ENCODE results near the gene TNS3.
"Not testable (repeated sequence)": the region's sequence is repeated elsewhere in the genome, so short reads cannot be mapped to it uniquely, and the experiment has no call there.

Gene TNS3

DNA sequence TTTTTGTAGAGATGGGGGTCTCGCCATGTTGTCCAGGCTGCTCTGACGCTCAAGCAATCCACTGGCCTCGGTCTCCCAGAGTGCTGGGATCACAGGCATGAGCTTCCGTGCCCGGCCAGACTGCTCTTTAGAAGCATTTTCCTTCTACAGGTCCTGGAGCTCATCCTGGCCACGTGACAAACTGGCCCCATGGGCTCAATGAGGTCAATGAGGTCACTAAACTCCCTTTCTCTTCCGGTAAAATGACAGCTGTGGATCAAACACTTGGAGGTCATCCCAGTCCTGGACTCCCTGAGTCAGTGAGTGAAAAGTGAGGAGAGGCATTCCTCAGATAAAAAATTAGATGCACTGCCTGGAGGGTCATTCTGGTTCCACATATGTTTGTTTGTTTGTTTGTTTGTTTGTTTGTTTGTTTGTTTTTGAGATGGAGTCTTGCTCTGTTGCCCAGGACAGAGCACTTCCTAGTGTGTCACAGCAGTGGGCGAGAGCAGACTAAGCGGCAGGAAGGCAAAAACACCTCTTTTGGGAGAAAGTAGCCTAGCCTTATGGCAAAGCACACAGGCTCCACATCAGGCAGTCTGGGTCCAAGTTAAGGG, 134.9 kb downstream of the TNS3 start:
- TF ChIP-seq, protein P1, sequence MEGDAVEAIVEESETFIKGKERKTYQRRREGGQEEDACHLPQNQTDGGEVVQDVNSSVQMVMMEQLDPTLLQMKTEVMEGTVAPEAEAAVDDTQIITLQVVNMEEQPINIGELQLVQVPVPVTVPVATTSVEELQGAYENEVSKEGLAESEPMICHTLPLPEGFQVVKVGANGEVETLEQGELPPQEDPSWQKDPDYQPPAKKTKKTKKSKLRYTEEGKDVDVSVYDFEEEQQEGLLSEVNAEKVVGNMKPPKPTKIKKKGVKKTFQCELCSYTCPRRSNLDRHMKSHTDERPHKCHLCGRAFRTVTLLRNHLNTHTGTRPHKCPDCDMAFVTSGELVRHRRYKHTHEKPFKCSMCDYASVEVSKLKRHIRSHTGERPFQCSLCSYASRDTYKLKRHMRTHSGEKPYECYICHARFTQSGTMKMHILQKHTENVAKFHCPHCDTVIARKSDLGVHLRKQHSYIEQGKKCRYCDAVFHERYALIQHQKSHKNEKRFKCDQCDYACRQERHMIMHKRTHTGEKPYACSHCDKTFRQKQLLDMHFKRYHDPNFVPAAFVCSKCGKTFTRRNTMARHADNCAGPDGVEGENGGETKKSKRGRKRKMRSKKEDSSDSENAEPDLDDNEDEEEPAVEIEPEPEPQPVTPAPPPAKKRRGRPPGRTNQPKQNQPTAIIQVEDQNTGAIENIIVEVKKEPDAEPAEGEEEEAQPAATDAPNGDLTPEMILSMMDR (IDR thresholded peaks at IDR 0.05; ENCODE audit: low read depth, low read length): no peak
- no peak overlapping the region for H3K4me3 ChIP-seq (ENCODE audit: low read depth, low read length)
- no peak for DNase-seq (ENCODE audit: low read depth, low spot score)
- in situ Hi-C loops (cut with HindIII; ENCODE audit: low sequenced_read_pairs): no loop called here

DNA sequence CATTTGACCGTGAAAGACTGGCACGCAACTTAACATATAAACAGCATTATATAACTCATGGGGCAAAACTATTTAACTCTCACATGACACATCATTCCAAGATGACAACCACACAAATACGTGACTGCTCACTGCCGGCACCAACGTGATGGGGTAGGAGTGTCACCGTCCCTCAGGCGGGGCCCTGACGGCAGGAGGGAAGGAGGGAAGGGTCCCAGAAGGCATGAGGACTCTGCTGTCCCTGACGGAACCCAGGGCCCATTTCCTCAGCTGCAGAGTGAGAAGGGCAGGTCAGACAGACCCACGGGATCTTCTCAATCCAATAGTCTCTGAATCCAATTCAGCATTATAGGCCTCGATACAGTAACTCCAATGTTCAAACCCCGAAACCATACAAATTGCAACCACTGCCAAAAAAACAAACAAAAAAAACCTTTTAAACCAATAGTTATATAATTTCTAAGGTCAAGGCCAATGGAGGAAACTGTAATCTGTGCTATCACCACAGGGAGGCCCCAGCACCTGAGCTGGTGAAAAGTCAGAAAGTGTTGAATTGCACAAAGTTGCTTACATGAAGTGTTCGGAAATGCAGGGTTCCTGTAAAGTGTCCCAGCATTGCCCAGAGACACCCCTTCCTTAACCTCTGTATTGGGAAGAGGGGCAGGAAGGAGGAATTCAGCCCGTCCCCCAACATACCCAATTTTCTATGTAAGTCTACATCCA, 137.4 kb downstream of the TNS3 start:
- in situ Hi-C loops (cut with HindIII; ENCODE audit: low sequenced_read_pairs): no loop called here

DNA sequence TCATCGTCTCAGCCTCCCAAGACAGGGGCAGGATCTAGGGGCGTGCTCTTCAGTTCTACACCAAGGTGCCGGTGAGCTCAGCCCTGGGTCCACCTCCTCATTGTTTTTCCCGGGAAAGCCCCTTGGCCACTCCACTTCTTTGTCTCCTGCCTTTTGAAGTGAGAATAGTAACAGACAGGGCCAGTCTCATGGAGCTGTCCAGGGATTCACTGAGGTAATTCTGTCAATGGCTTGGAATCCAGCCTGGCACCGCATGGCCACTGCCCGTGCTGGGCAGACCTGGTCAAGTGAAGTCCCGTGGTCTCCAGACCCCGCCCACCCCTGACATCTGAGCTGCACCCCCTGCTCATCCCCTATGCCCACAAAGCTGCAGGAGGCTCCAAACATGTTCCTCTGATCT, 138.9 kb downstream of the TNS3 start:
- in situ Hi-C loops (cut with HindIII; ENCODE audit: low sequenced_read_pairs): no loop called here
- H3K4me3 ChIP-seq (ENCODE audit: low read depth, low read length): no peak overlapping the region
- TF ChIP-seq, protein P1 (IDR thresholded peaks at IDR 0.05; ENCODE audit: low read depth, low read length): no peak
- DNase-seq (ENCODE audit: low read depth, low spot score): no peak

More for the DNA sequence above, 137.4 kb downstream of the TNS3 start:
- TF ChIP-seq, protein P1 (IDR thresholded peaks at IDR 0.05; ENCODE audit: low read depth, low read length): peak; percentile 60
- no peak overlapping the region for H3K4me3 ChIP-seq (ENCODE audit: low read depth, low read length)
- peak; percentile 29 for DNase-seq (ENCODE audit: low read depth, low spot score)

DNA sequence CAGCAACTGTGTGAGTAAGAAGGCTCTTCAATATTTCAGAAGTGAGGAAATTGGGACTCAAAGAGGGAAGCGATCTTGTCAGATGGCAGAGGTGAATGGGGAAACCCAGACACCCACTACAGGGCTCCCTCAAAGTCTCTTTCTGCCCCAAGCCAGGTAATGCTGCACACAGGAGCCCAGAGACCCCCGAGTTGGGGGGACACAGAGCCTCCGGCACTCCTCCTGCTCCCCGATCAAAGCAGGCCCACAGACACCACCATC, 139.4 kb downstream of the TNS3 start:
- TF ChIP-seq, protein P1 (IDR thresholded peaks at IDR 0.05; ENCODE audit: low read depth, low read length): no peak
- in situ Hi-C loops (cut with HindIII; ENCODE audit: low sequenced_read_pairs): no loop called here
- DNase-seq (ENCODE audit: low read depth, low spot score): no peak
- no peak overlapping the region for H3K4me3 ChIP-seq (ENCODE audit: low read depth, low read length)

DNA sequence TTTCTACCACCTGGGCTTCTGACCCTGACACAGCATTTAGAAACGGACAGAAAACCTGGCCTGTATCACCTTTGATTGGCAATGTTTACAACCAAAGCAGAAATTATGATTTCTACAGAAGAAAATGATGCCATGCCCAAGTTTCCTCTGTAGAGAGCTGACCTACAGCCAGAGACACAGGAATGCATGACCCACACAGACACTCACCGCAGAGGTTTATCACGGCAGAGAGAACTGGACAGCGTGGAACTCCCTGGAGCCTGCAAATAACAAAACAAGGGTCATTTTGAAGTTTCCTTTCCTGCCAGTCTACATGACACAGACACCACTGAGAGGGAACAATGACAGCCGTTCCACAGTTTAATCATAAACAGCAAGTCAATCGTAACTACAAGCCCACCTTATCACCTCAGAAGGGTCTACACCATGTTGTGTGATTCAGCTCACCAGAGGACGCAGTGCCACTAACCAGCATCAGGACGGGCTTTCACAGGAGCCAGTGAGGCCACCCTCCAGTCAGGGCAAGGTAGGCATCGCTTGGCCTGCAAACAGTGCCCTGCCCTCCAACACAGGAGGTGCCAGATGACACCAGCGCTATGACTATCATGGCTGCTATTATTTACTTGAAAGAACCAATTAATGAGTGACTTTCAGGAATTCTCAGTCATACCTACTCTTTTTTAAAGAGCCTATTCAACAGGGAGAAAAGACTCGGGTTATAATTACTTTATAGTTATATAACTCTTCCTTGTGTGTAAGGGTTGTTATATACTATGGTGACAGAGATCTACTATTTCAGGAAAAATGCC, 139.9 kb downstream of the TNS3 start:
- TF ChIP-seq, protein P1 (IDR thresholded peaks at IDR 0.05; ENCODE audit: low read depth, low read length): no peak
- H3K4me3 ChIP-seq (ENCODE audit: low read depth, low read length): no peak overlapping the region
- in situ Hi-C loops (cut with HindIII; ENCODE audit: low sequenced_read_pairs): no loop called here
- DNase-seq (ENCODE audit: low read depth, low spot score): peak; percentile 23

DNA sequence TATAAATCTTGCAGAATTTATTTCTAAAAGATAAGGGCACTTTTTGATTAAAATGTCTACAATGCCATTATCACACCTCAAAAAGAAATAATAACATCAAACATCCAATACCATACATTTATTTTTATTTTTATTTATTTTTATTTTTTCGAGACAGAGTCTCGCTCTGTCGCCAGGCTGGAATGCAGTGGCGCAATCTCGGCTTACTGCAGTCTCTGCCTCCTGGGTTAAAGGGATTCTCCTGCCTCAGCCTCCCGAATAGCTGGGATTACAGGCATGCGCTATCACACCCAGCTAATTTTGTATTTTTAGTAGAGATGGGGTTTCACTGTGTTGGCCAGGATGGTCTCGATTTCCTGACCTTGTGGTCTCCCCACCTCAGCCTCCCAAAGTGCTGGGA, 140.9 kb downstream of the TNS3 start:
- H3K4me3 ChIP-seq (ENCODE audit: low read depth, low read length); in situ Hi-C loops (cut with HindIII; ENCODE audit: low sequenced_read_pairs); DNase-seq (ENCODE audit: low read depth, low spot score): not testable (repeated sequence)

DNA sequence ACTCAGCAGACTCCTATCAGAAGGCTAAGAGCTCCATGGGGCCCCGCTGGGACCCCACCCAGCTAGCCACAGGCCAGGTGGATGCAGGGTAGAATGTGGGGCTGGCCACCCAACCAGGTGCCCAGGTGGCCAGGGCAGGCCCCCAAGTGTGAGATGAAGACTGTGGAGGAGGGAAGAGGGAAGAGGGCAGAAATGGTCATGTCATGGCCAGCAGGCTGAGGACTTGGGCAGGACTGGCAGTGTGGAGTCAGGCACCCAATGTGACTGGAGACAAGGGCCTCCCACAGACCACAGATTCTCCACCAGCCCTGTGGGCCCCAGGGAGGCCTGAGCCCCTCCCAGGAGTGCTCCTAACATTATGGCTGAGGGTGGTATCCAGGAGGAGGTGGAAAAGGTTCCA, 141.6 kb downstream of the TNS3 start:
- no peak overlapping the region for H3K4me3 ChIP-seq (ENCODE audit: low read depth, low read length)
- TF ChIP-seq, protein P1 (IDR thresholded peaks at IDR 0.05; ENCODE audit: low read depth, low read length): no peak
- no peak for DNase-seq (ENCODE audit: low read depth, low spot score)
- in situ Hi-C loops (cut with HindIII; ENCODE audit: low sequenced_read_pairs): no loop called here
